Right ventricle myocardium inferior (tissue), 1 donor: ENCODE results near the gene CDC42EP4. TPM values are rescaled to one million over a fixed set of nuclear protein-coding genes. Genes with fewer than 3 reads are reported as not detected.
A peak's percentile ranks its signal among the peaks of the same experiment; 100 is the strongest.

Experiments
- ATAC-seq: fragments of 200-7000 bp; cut with Tn5 transposase; one replicate; pipeline ENCODE4 v1.9.1; 2020; ENCODE audit warnings: mild to moderate bottlenecking, moderate library complexity
- DNase-seq: peaks from one replicate; pipeline ENCODE4 v3.0.0; 2021; ENCODE audit errors: missing footprints
- intact Hi-C: fragments of 100-400 bp; cut with DNase I; formaldehyde crosslinking; loops from one replicate; pipeline ENCODE4 v1.11.0; 2022
- total RNA-seq: library from RNA; stranded (reverse); fragmentation: NEBNext Ultra II Directional; extraction: Animal tissue kit (Norgen Biotek cat#: 25700); gene quantifications from one replicate; pipeline ENCODE4 v1.2.1, GENCODE V29; 2021
- donor health status: DM: no; HTN: yes; CAD: no; lungs with severe emphysema.

Gene CDC42EP4
- total RNA-seq, 1 donor from 2014 or later: 58.8 TPM

- ATAC-seq: peak; percentile 61
- intact Hi-C loops: no loop called here
- DNase-seq: peak; percentile 80
Observed at GRCh38 chr17:73288534-73289302, 23.1 kb downstream of the CDC42EP4 start.

DNA sequence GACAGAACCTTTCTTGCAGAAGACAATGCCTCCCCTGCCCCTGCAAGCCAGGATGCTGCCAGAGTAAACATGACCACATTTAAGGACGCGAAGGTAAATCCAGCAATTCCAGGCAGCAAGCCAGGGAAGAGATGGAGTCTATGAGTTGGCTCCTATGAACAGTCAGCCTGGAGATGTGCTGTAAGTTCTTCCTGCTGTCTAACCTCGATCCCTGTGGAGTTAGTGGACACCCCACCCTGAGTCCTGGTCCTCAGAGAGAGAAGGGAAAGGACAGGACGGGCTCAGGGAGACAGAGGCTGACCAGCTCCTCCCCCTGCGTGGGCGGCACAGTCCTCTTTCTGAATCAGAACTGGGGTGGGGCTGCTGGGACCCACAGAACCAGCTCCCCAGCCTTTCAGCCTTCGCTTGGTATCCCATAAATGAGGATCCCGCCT, 24.9 kb downstream of the CDC42EP4 start:
- intact Hi-C loops: no loop called here
- DNase-seq: no peak
- no peak for ATAC-seq

DNA sequence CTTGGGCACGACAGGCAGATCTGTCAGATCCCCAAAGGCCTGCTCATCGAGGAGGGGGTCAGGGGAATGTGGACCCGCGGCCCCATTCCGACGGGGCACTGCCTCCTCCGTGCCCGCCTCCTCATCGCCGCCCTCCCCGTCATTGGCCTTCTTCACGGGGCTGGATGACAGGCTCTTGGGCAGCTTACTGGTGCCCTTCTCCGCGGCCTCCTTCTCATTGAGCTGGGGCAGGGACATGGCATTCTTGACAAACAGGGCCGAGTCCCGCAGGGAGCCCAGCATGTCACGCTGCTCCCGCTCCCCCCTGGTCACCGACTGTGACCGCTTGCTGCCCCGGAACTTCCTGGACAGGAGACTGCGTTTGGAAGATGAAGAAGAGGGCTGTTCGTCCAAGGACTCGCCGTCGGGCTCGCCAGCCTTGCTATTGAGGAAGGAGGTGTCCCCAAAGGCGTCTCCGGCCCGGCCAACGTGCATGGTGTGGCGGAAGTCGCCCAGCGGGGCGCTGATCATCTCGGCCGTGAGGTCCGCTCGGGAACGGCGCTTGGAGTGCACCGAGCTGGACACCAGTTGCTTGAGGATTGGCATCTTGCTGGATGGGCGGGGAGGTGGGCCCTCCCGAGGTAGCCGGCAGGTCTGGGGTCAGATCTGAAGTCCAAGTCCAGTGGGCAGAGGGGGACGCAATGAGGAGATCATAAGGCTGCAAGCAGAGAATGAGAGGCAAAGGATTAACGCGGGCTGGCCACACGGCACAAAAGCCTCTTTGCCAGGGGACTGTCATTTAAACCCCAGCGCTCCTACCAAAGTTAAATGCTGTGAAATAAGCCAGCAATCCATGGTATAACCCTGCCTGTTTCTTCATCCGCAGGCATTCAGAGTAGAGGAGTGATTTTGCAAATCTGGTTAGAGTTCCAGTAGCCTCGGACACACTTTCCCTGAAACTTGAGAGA, 25.6 kb downstream of the CDC42EP4 start:
- intact Hi-C loops: no loop called here
- no peak for DNase-seq

DNA sequence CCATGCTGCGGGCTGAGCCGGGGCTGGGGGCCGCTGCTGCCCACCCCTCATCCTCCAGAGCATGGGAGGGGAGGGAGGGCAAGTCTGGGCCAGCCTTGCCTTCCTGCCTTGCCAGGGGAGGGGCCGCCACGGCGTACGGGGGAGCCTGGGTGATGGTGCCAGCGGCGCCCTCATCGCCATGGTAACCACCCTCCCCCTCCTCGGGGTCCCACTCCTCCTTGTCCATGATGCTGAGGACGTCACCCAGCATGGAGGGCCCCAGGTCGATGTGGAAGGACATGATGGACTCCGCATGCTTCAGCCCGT, 26.2 kb downstream of the CDC42EP4 start:
- ATAC-seq (no peak), DNase-seq (no peak)
- intact Hi-C loops: no loop called here

More for the DNA sequence above, 25.6 kb downstream of the CDC42EP4 start:
- no peak for ATAC-seq

GRCh38 chr17:73284906-73285602, 26.7 kb downstream of the CDC42EP4 start:
- no peak for ATAC-seq
- intact Hi-C loops: no loop called here
- no peak for DNase-seq

DNA sequence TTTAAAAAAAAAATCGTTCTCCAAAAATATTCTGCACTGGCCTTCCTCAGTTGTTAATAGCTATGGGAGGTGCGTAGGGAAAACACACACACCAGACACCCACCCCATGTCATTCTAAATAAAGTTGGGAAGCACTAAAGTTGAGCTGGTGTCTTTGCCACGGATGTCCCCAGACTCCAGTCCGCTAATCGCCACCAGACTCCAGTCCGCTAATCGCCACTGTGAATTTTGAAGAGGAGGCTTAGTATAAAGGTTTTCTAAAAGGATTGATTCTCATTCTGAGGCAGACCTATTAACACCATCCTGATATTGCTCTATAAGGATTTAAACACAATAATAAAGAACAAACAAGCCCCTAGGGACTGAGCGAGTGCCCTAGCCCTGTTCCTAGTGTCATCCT, 27.4 kb downstream of the CDC42EP4 start:
- DNase-seq: no peak

DNA sequence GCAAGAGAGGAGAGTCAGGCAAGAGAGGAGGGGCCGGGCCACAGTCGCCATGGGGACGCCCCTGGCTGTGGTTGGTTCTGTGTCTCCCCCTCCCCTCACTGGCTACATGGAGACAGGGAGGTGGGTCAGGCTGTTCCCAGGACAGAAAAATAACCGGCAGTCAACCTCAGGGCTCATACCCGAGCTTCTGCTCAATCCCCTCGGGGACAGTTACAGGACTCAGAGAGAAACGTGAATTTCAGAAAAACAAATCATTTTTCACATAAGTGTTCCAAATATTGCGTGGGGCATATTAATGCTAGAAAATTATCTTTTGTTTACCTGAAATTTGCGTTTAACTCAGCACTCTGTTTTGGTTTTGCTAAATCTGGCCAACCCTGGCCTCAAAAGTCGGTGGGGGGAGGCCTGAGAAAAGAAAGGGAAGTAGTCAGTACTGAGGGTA, 27.9 kb downstream of the CDC42EP4 start:
- no peak for ATAC-seq
- intact Hi-C loops: no loop called here
- DNase-seq: no peak

More for the DNA sequence above, 27.4 kb downstream of the CDC42EP4 start:
- ATAC-seq: no peak
- intact Hi-C loops: no loop called here

GRCh38 chr17:73283250-73283649, 28.6 kb downstream of the CDC42EP4 start:
- DNase-seq (no peak), ATAC-seq (no peak)
- intact Hi-C loops: no loop called here

DNA sequence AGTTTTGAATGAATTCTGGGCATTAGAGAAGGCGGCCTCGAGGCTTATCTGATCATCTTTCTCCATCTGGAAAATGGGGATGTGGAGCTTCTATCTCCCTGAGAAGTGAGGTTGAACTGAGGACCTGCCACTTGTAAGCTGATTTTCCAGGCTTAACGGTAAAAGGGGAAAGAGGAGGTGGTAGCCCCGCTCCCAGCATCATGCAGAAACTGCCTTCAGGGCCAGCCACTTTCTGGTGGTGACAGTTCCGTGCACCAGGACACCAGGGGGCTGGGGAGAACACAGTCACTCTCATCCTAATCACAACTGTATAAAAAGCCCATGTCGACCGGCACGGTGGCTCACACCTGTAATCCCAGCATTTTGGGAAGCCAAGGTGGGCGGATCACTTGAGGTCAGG, 29.2 kb downstream of the CDC42EP4 start:
- DNase-seq: no peak
- ATAC-seq: no peak
- intact Hi-C loops: no loop called here

DNA sequence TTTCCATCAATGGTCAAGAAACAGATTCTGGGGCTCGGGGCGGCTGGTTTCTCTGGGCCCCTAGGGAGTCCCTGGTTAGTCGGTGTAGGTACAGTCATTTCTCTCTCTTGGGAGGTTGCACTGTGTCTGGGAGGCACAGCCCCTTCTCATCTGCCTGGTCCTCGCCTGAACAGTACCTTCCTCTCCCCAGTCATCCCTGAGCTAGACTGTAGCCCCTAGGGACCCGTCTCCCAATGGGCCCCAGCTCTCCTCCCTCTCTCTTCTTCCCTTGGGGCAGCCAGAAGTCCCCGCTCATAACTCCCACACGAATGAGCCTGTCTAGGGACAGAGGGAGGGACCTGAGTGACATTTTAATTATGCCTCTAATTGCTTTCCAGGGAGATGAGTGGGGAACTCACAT, 29.9 kb downstream of the CDC42EP4 start:
- DNase-seq (no peak), ATAC-seq (no peak)
- intact Hi-C loops: no loop called here

DNA sequence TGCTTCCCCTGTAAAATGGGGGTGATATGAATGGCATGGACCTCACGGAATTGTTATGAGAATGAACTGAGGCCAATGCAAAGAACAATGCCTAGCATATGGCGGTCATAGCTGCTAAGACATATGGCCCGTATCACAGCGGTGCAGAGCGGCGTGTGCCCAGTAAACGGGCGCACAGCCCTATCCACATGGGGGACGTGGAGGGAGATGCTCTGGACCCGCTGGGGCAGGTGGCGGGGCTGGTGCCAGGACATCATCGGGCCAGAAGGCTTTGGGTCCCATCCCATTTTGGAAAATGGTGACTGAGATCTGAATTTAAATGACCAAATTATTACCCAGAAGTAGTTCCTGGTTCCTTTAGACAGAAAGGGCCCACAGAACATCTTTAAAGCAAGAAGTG, 31.6 kb downstream of the CDC42EP4 start:
- no peak for ATAC-seq
- no peak for DNase-seq
- intact Hi-C loops: no loop called here

GRCh38 chr17:73279704-73280103, 32.1 kb downstream of the CDC42EP4 start:
- ATAC-seq: no peak
- DNase-seq: no peak
- intact Hi-C loops: loop anchor here (5.0 kb wide), 1 partner anchor 33 kb away; the partner anchor contains the start of gene CDC42EP4

DNA sequence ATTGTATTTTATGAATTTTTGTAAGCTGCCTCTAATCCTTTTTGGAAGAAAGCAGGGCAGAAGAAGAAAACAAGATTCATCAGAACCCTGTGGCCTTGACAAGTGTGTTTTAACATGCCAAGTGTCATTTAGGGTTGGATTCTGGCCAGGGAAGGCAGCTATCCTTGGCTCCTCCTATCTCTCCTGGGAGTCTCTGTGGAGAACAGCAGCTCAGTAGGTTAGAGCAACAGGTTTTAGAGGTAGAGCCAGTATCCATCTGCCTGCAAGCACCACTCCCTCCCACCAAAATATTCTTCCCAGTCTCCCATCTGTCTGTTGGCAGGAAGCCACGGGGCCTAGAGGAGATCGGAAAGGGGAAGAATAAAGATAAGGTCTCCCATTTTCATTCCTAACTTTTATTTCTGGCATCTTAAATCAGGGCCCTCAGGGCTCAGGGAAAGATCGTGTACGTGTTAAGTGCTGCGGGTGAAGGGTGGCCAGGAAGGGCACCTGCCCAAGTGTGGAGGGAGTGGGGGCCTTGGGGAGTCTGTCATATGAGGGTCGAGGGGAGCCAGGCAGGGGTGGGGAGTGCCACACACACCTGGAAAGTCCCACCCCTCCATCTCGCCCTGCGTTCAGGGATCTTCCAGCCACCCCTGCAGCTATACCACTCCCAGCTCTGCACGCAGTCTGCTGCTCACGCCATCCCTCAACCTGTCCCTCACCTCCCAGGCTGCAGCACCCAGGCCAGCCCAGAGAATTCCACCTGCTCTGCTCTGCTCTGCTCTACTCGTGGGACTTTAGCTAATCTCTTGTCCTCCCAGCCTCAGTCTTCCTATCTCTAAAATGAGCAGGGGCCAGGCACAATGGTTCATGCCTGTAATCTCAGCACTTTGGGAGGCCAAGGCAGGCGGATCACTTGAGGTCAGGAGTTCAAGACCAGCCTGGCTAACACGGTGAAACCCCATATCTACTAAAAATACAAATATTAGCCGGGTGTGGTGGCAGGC, 33.0 kb downstream of the CDC42EP4 start:
- ATAC-seq (peak; percentile 58), DNase-seq (no peak)
- intact Hi-C loops: loop anchor here (5.0 kb wide), 1 partner anchor 34 kb away; the partner anchor contains the start of gene CDC42EP4

- DNase-seq (no peak), ATAC-seq (peak; percentile 63)
- intact Hi-C loops: loop anchor here (5.0 kb wide), 1 partner anchor 34 kb away; the partner anchor contains the start of gene CDC42EP4
Observed at GRCh38 chr17:73278049-73278464, 33.7 kb downstream of the CDC42EP4 start.

- no peak for ATAC-seq
- no peak for DNase-seq
- intact Hi-C loops: no loop called here
Observed at GRCh38 chr17:73274490-73274889, 37.3 kb downstream of the CDC42EP4 start.

- DNase-seq (no peak), ATAC-seq (no peak)
- intact Hi-C loops: no loop called here
Observed at GRCh38 chr17:73272906-73273218, 38.9 kb downstream of the CDC42EP4 start.

DNA sequence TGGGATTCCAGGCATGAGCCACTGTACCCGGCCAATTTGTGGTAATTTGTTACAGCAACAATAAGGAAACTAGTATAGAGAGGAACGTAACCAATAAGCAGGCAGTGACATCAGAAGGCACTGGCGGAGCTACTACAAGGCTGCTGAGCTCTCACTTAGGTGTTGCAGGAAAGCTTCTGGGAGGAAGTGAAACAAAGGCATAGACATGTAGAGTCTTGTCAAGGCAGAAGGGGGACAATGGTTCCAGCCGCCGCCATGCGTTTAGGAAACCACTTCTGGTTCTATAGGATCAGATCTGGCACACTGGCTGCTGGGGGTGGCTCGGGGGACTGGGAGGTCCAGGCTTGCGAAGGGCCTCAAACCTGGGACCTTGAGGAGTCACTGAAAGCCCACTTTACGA, 40.7 kb downstream of the CDC42EP4 start:
- intact Hi-C loops: no loop called here
- DNase-seq (no peak), ATAC-seq (no peak)

GRCh38 chr17:73269791-73270190, 42.0 kb downstream of the CDC42EP4 start:
- intact Hi-C loops: no loop called here
- DNase-seq: no peak
- no peak for ATAC-seq
